GM12872 (cell line): ENCODE results near the gene BSPRY.

Source experiments
- CTCF ChIP-seq: IDR thresholded peaks from 3 replicates; pipeline ENCODE4 v1.5.1; 2011; ENCODE audit warnings: low read depth, mild to moderate bottlenecking, low read length, moderate library complexity; ENCODE audit not compliant: insufficient read depth

BSPRY gene

GRCh38 chr9:113386571-113387393 is 37.4 kb downstream of the BSPRY start:
- no peak for TF ChIP-seq CTCF

GRCh38 chr9:113387560-113388230 is 38.4 kb downstream of the BSPRY start:
- TF ChIP-seq CTCF, result no peak

GRCh38 chr9:113388833-113389232 is 39.5 kb downstream of the BSPRY start:
- TF ChIP-seq CTCF, result no peak

- TF ChIP-seq CTCF, result no peak
Measured at GRCh38 chr9:113389451-113389850, 40.1 kb downstream of the BSPRY start.

- no peak for TF ChIP-seq CTCF
Measured at GRCh38 chr9:113390192-113390960, 41.0 kb downstream of the BSPRY start.

- TF ChIP-seq CTCF, result no peak
Measured at GRCh38 chr9:113391917-113392316, 42.6 kb downstream of the BSPRY start.

- TF ChIP-seq CTCF, result no peak
Measured at GRCh38 chr9:113393281-113393680, 43.9 kb downstream of the BSPRY start.
